Fibroblast of lung (primary cell): Measurements from ENCODE around the gene ROBO1. TPM values are rescaled to one million over a fixed set of nuclear protein-coding genes. Genes with fewer than 3 reads are reported as not detected.
A peak's percentile ranks its signal among the peaks of the same experiment; 100 is the strongest.

Experiments used
- DNase-seq, 2 donors: peaks; one replicate each; pipeline versions ENCODE4 v3.0.0 to v3.0.0-alpha.2; 2010; ENCODE audit warnings: low read depth in 2 of 2
- H2AFZ ChIP-seq: 2 replicates; pipeline ENCODE4 v1.5.1; 2012; ENCODE audit warnings: low read length, control low read depth, inconsistent platforms
- H3K27ac ChIP-seq: 2 replicates; pipeline ENCODE4 v1.5.1; 2011; ENCODE audit warnings: low read length, control low read depth; ENCODE audit not compliant: insufficient read depth
- H3K27me3 ChIP-seq: 2 replicates; pipeline ENCODE4 v1.5.1; 2011; ENCODE audit warnings: mild to moderate bottlenecking, low read length; ENCODE audit not compliant: control insufficient read depth, insufficient read depth
- H3K36me3 ChIP-seq: 2 replicates; pipeline ENCODE4 v1.5.1; 2011; ENCODE audit warnings: low read length; ENCODE audit not compliant: control insufficient read depth, insufficient read depth
- H3K4me1 ChIP-seq: 2 replicates; pipeline ENCODE4 v1.5.1; 2011; ENCODE audit warnings: low read length; ENCODE audit not compliant: control insufficient read depth, insufficient read depth; ENCODE audit errors: extremely low read depth
- H3K4me2 ChIP-seq: 2 replicates; pipeline ENCODE4 v1.5.1; 2011; ENCODE audit warnings: low read length, control low read depth; ENCODE audit not compliant: insufficient read depth; ENCODE audit errors: extremely low read depth
- H3K4me3 ChIP-seq, 4 experiments: fragments of 200-600 bp in 1 of 4; sonication (generic) in 1 of 4; replicated peaks in 1 of 4; 2 replicates each; pipeline ENCODE4 v1.5.1; 2011 to 2016; ENCODE audit warnings: low read length in 4 of 4, low read depth in 3 of 4, mild to moderate bottlenecking in 3 of 4, control low read depth in 2 of 4, inconsistent platforms in 1 of 4, mixed read lengths in 1 of 4; ENCODE audit not compliant: insufficient read depth in 1 of 4; ENCODE audit errors: control extremely low read depth in 1 of 4
- H3K79me2 ChIP-seq: 2 replicates; pipeline ENCODE4 v1.5.1; 2012; ENCODE audit warnings: mild to moderate bottlenecking, low read length, inconsistent platforms; ENCODE audit not compliant: control insufficient read depth, insufficient read depth
- H3K9ac ChIP-seq: 2 replicates; pipeline ENCODE4 v1.5.1; 2011; ENCODE audit warnings: mild to moderate bottlenecking, low read length, control low read depth; ENCODE audit not compliant: insufficient read depth
- H3K9me3 ChIP-seq: 2 replicates; pipeline ENCODE4 v1.5.1; 2012; ENCODE audit warnings: low read depth, low read length; ENCODE audit not compliant: control insufficient read depth, insufficient read depth
- H4K20me1 ChIP-seq: 2 replicates; pipeline ENCODE4 v1.5.1; 2011; ENCODE audit warnings: low read length; ENCODE audit not compliant: control insufficient read depth, insufficient read depth; ENCODE audit errors: extremely low read depth
- EZH2 ChIP-seq: IDR thresholded peaks from 2 replicates; pipeline ENCODE4 v1.5.1; 2012; ENCODE audit warnings: low read length, control low read depth, mild to moderate bottlenecking; ENCODE audit errors: missing control alignments
- polyA plus RNA-seq, 2 donors: library from polyadenylated mRNA; depleted of rRNA in 1 of 2; stranded (reverse) in 1 of 2; unstranded in 1 of 2; fragments of >200 nt; gene quantifications; 2 replicates each; pipeline ENCODE4 v1.2.1, GENCODE V29; 2011 to 2012; ENCODE audit warnings: missing spikeins in 1 of 2
- total RNA-seq: library from RNA; depleted of rRNA; stranded (reverse); fragments of >200 nt; gene quantifications from 2 replicates; pipeline ENCODE4 v1.2.1, GENCODE V29; 2014
- TF ChIP-seq, protein P1 (sequence below), 2 donors: IDR thresholded peaks in 1 of 2; conservative IDR thresholded peaks in 1 of 2; 1 replicate in 1 of 2; 2 replicates in 1 of 2; pipeline ENCODE4 v1.5.1; 2011 to 2012; ENCODE audit warnings: low read length in 2 of 2, control low read depth in 1 of 2, inconsistent platforms in 1 of 2, low read depth in 1 of 2, mild to moderate bottlenecking in 1 of 2

Gene ROBO1
- total and polyA plus RNA-seq, 2 donors (not counting 1 experiment from before 2014, with no cell fraction given) = 53.8 to 104 TPM

DNA sequence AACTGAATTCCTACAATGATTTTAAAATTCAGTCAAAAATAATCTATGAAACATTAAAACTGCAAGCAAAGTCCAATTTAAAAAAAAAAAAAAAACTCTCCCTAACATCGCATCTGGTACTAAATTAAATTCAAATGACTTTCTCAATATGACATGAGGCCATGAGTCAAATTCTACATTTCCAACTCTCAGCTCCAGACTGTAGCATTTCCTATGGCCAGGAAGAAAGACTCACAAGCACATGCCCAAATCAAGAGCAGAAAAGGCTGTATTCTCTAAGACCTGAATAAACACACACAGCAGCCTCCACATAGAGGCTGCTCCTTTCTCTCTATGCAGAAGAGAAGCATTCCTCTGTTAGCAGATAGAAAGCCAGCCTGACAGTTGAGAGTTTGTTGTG, 729.2 kb downstream of the ROBO1 start:
- Histone ChIP-seq H3K27ac (no peak overlapping the region), H3K4me1 (no peaks in the 10 kb centered on the region), H3K9me3 (no peaks in the 10 kb centered on the region), H2AFZ (no peak overlapping the region), H3K4me3 (no peak overlapping the region), H3K36me3 (no peaks in the 10 kb centered on the region), H3K27me3 (no peaks in the 10 kb centered on the region), H3K79me2 (no peaks in the 10 kb centered on the region), H3K4me2 (no peak overlapping the region), H4K20me1 (no peaks in the 10 kb centered on the region), H3K9ac (no peak overlapping the region)
- DNase-seq = no peak
- TF ChIP-seq EZH2 = no peak
- TF ChIP-seq, protein P1, sequence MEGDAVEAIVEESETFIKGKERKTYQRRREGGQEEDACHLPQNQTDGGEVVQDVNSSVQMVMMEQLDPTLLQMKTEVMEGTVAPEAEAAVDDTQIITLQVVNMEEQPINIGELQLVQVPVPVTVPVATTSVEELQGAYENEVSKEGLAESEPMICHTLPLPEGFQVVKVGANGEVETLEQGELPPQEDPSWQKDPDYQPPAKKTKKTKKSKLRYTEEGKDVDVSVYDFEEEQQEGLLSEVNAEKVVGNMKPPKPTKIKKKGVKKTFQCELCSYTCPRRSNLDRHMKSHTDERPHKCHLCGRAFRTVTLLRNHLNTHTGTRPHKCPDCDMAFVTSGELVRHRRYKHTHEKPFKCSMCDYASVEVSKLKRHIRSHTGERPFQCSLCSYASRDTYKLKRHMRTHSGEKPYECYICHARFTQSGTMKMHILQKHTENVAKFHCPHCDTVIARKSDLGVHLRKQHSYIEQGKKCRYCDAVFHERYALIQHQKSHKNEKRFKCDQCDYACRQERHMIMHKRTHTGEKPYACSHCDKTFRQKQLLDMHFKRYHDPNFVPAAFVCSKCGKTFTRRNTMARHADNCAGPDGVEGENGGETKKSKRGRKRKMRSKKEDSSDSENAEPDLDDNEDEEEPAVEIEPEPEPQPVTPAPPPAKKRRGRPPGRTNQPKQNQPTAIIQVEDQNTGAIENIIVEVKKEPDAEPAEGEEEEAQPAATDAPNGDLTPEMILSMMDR (conservative IDR thresholded peaks at IDR 0.05 in 1 of 2, IDR thresholded peaks at IDR 0.05 in 1 of 2; ENCODE audit: low read depth in 1 of 2, low read length in 2 of 2) = no peak

DNA sequence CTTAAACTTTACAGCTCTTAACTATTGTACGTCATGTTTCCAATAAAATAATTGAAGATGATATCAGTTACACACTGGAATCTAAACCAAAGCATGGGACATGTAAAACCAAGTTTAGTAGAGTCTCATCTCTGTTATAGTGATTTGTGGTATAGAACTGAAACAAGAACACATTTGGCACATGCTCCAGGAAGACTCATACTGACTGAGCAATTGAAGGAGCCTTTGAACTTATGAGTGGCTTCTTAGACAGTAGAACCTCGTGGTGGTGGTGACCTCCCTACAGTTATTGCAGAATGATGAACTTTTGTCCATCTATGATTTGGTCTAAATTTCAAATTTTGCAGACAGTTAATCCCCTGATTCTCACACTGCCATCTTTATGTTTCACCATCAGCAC, 729.7 kb downstream of the ROBO1 start:
- no peaks in the 10 kb centered on the region for H3K4me1 ChIP-seq
- no peak overlapping the region for H2AFZ ChIP-seq
- H3K36me3 ChIP-seq = no peaks in the 10 kb centered on the region
- no peak for DNase-seq
- H3K27me3 ChIP-seq = no peaks in the 10 kb centered on the region
- H3K79me2 ChIP-seq = no peaks in the 10 kb centered on the region
- H3K9ac ChIP-seq = no peak overlapping the region
- no peaks in the 10 kb centered on the region for H4K20me1 ChIP-seq
- H3K4me3 ChIP-seq = no peak overlapping the region
- H3K4me2 ChIP-seq = no peak overlapping the region
- H3K9me3 ChIP-seq = no peaks in the 10 kb centered on the region
- TF ChIP-seq EZH2 = no peak
- TF ChIP-seq, protein P1 (conservative IDR thresholded peaks at IDR 0.05 in 1 of 2, IDR thresholded peaks at IDR 0.05 in 1 of 2; ENCODE audit: low read depth in 1 of 2, low read length in 2 of 2) = no peak
- no peak overlapping the region for H3K27ac ChIP-seq

DNA sequence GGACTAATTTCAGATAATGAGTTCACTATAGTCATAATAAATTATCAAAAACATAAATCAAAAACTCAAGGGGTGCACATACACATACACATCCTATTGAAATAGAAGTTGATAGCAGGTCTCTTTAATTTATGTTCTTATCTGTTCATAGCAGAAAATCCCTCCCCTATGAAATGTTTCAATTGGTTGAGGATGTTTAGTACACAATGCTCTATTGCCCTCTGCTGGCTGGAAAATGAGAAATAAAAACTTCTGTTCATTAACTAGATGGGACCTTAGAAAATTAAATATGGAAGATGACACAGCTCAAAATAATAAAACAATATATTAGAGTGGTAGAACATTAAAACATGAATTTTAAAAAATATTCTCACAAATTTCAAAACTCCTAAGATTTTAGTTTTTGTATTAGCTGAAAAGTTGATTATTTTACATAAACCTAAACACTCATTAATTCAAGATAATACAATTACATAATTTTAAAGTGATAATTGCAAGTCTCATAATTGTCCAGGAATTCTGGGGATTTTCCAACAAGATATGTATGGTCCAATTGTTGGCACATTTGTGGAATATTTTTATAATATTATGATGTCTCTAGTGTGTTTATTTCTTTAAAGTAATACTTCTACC, 735.0 kb downstream of the ROBO1 start:
- peak; percentile 52 to 74 for DNase-seq
- Histone ChIP-seq H3K27ac (no peak overlapping the region), H3K4me3 (no peak overlapping the region), H3K36me3 (no peaks in the 10 kb centered on the region), H3K9ac (no peak overlapping the region), H3K79me2 (no peaks in the 10 kb centered on the region), H2AFZ (no peak overlapping the region), H3K9me3 (no peaks in the 10 kb centered on the region), H4K20me1 (no peaks in the 10 kb centered on the region), H3K27me3 (no peaks in the 10 kb centered on the region), H3K4me1 (no peaks in the 10 kb centered on the region), H3K4me2 (no peak overlapping the region)
- TF ChIP-seq EZH2 = no peak
- TF ChIP-seq, protein P1 (conservative IDR thresholded peaks at IDR 0.05 in 1 of 2, IDR thresholded peaks at IDR 0.05 in 1 of 2; ENCODE audit: low read depth in 1 of 2, low read length in 2 of 2) = peak; percentile 38 to 52
